ENCODE results near the gene F11R.
"Not testable (repeated sequence)": the region's sequence is repeated elsewhere in the genome, so short reads cannot be mapped to it uniquely, and the experiment has no call there.

The F11R gene

GRCh38 chr1:160956966-160957365 lies 64.0 kb downstream of the F11R start:
- no peaks in the 10 kb centered on the region for H3K9me3 ChIP-seq (ENCODE audit: control insufficient read depth in 1 of 2, low read length in 2 of 2)
- no peaks in the 10 kb centered on the region for H3K4me1 ChIP-seq (ENCODE audit: control insufficient read depth in 1 of 2, insufficient read depth in 2 of 2, low read length in 2 of 2)
- no peak overlapping the region for H3K27ac ChIP-seq (ENCODE audit: low read length)
- no peak overlapping the region for H3K4me3 ChIP-seq (ENCODE audit: low read depth in 1 of 2, low read length in 2 of 2)
- H3K36me3 ChIP-seq (ENCODE audit: control insufficient read depth in 1 of 2, insufficient read depth in 2 of 2, low read length in 2 of 2) = no peaks in the 10 kb centered on the region
- H3K27me3 ChIP-seq (ENCODE audit: low read depth, low read length) = no peaks in the 10 kb centered on the region

GRCh38 chr1:160954158-160955104 lies 66.5 kb downstream of the F11R start, which contains the start of gene ITLN2:
Gene ITLN2 (minus strand): TSS chr1:160954809. CDS start chr1:160954741, 68 bp downstream.
- no peaks in the 10 kb centered on the region for H3K36me3 ChIP-seq (ENCODE audit: control insufficient read depth in 1 of 2, insufficient read depth in 2 of 2, low read length in 2 of 2)
- no peaks in the 10 kb centered on the region for H3K27me3 ChIP-seq (ENCODE audit: low read depth, low read length)
- H3K4me1 ChIP-seq (ENCODE audit: control insufficient read depth in 1 of 2, insufficient read depth in 2 of 2, low read length in 2 of 2) = no peaks in the 10 kb centered on the region
- H3K4me3 ChIP-seq (ENCODE audit: low read depth in 1 of 2, low read length in 2 of 2) = no peak within 1 kb of the TSS
- no peak within 1 kb of the TSS for H3K27ac ChIP-seq (ENCODE audit: low read length)
- H3K9me3 ChIP-seq (ENCODE audit: control insufficient read depth in 1 of 2, low read length in 2 of 2) = no peaks in the 10 kb centered on the region

- no peaks in the 10 kb centered on the region for H3K4me1 ChIP-seq (ENCODE audit: control insufficient read depth in 1 of 2, insufficient read depth in 2 of 2, low read length in 2 of 2)
- no peak overlapping the region for H3K27ac ChIP-seq (ENCODE audit: low read length)
- no peaks in the 10 kb centered on the region for H3K27me3 ChIP-seq (ENCODE audit: low read depth, low read length)
These were observed 67.9 kb downstream of the F11R start for GRCh38 chr1:160953030-160953429.

GRCh38 chr1:160952129-160952510 lies 68.8 kb downstream of the F11R start:
- no peaks in the 10 kb centered on the region for H3K27me3 ChIP-seq (ENCODE audit: low read depth, low read length)
- no peaks in the 10 kb centered on the region for H3K9me3 ChIP-seq (ENCODE audit: control insufficient read depth in 1 of 2, low read length in 2 of 2)
- H3K4me3 ChIP-seq (ENCODE audit: low read depth in 1 of 2, low read length in 2 of 2) = no peak overlapping the region

More at GRCh38 chr1:160953030-160953429, 67.9 kb downstream of the F11R start:
- no peaks in the 10 kb centered on the region for H3K9me3 ChIP-seq (ENCODE audit: control insufficient read depth in 1 of 2, low read length in 2 of 2)
- H3K36me3 ChIP-seq (ENCODE audit: control insufficient read depth in 1 of 2, insufficient read depth in 2 of 2, low read length in 2 of 2) = no peaks in the 10 kb centered on the region
- no peak overlapping the region for H3K4me3 ChIP-seq (ENCODE audit: low read depth in 1 of 2, low read length in 2 of 2)

GRCh38 chr1:160951443-160952128 lies 69.4 kb downstream of the F11R start:
- H3K27ac ChIP-seq (ENCODE audit: low read length) = no peak overlapping the region
- H3K36me3 ChIP-seq (ENCODE audit: control insufficient read depth in 1 of 2, insufficient read depth in 2 of 2, low read length in 2 of 2) = no peaks in the 10 kb centered on the region
- H3K27me3 ChIP-seq (ENCODE audit: low read depth, low read length) = no peaks in the 10 kb centered on the region
- H3K4me3 ChIP-seq (ENCODE audit: low read depth in 1 of 2, low read length in 2 of 2) = no peak overlapping the region
- no peaks in the 10 kb centered on the region for H3K4me1 ChIP-seq (ENCODE audit: control insufficient read depth in 1 of 2, insufficient read depth in 2 of 2, low read length in 2 of 2)
- H3K9me3 ChIP-seq (ENCODE audit: control insufficient read depth in 1 of 2, low read length in 2 of 2) = no peaks in the 10 kb centered on the region

More at GRCh38 chr1:160952129-160952510, 68.8 kb downstream of the F11R start:
- H3K36me3 ChIP-seq (ENCODE audit: control insufficient read depth in 1 of 2, insufficient read depth in 2 of 2, low read length in 2 of 2) = no peaks in the 10 kb centered on the region
- no peak overlapping the region for H3K27ac ChIP-seq (ENCODE audit: low read length)
- no peaks in the 10 kb centered on the region for H3K4me1 ChIP-seq (ENCODE audit: control insufficient read depth in 1 of 2, insufficient read depth in 2 of 2, low read length in 2 of 2)

- no peak overlapping the region for H3K4me3 ChIP-seq (ENCODE audit: low read depth in 1 of 2, low read length in 2 of 2)
These were observed 70.3 kb downstream of the F11R start for GRCh38 chr1:160950657-160951056.

GRCh38 chr1:160949881-160950280 lies 71.1 kb downstream of the F11R start:
- Histone ChIP-seq H3K4me1 (ENCODE audit: control insufficient read depth in 1 of 2, insufficient read depth in 2 of 2, low read length in 2 of 2) (no peaks in the 10 kb centered on the region), H3K36me3 (ENCODE audit: control insufficient read depth in 1 of 2, insufficient read depth in 2 of 2, low read length in 2 of 2) (no peaks in the 10 kb centered on the region), H3K27ac (ENCODE audit: low read length) (no peak overlapping the region), H3K9me3 (ENCODE audit: control insufficient read depth in 1 of 2, low read length in 2 of 2) (no peaks in the 10 kb centered on the region), H3K4me3 (ENCODE audit: low read depth in 1 of 2, low read length in 2 of 2) (no peak overlapping the region), H3K27me3 (ENCODE audit: low read depth, low read length) (no peaks in the 10 kb centered on the region)

More at GRCh38 chr1:160950657-160951056, 70.3 kb downstream of the F11R start:
- Histone ChIP-seq H3K36me3 (ENCODE audit: control insufficient read depth in 1 of 2, insufficient read depth in 2 of 2, low read length in 2 of 2) (no peaks in the 10 kb centered on the region), H3K27ac (ENCODE audit: low read length) (no peak overlapping the region), H3K27me3 (ENCODE audit: low read depth, low read length) (no peaks in the 10 kb centered on the region), H3K9me3 (ENCODE audit: control insufficient read depth in 1 of 2, low read length in 2 of 2) (no peaks in the 10 kb centered on the region), H3K4me1 (ENCODE audit: control insufficient read depth in 1 of 2, insufficient read depth in 2 of 2, low read length in 2 of 2) (no peaks in the 10 kb centered on the region)

- not testable (repeated sequence) for H3K27ac ChIP-seq (ENCODE audit: low read length); H3K27me3 ChIP-seq (ENCODE audit: low read depth, low read length); H3K36me3 ChIP-seq (ENCODE audit: control insufficient read depth in 1 of 2, insufficient read depth in 2 of 2, low read length in 2 of 2); H3K4me1 ChIP-seq (ENCODE audit: control insufficient read depth in 1 of 2, insufficient read depth in 2 of 2, low read length in 2 of 2); H3K9me3 ChIP-seq (ENCODE audit: control insufficient read depth in 1 of 2, low read length in 2 of 2); H3K4me3 ChIP-seq (ENCODE audit: low read depth in 1 of 2, low read length in 2 of 2)
These were observed 71.6 kb downstream of the F11R start for GRCh38 chr1:160949216-160949880.

GRCh38 chr1:160947174-160947759 lies 73.7 kb downstream of the F11R start:
- H3K4me1 ChIP-seq (ENCODE audit: control insufficient read depth in 1 of 2, insufficient read depth in 2 of 2, low read length in 2 of 2); H3K27ac ChIP-seq (ENCODE audit: low read length); H3K9me3 ChIP-seq (ENCODE audit: control insufficient read depth in 1 of 2, low read length in 2 of 2); H3K36me3 ChIP-seq (ENCODE audit: control insufficient read depth in 1 of 2, insufficient read depth in 2 of 2, low read length in 2 of 2); H3K27me3 ChIP-seq (ENCODE audit: low read depth, low read length); H3K4me3 ChIP-seq (ENCODE audit: low read depth in 1 of 2, low read length in 2 of 2): not testable (repeated sequence)

- not testable (repeated sequence) for H3K9me3 ChIP-seq (ENCODE audit: control insufficient read depth in 1 of 2, low read length in 2 of 2); H3K27me3 ChIP-seq (ENCODE audit: low read depth, low read length); H3K4me1 ChIP-seq (ENCODE audit: control insufficient read depth in 1 of 2, insufficient read depth in 2 of 2, low read length in 2 of 2); H3K4me3 ChIP-seq (ENCODE audit: low read depth in 1 of 2, low read length in 2 of 2); H3K27ac ChIP-seq (ENCODE audit: low read length); H3K36me3 ChIP-seq (ENCODE audit: control insufficient read depth in 1 of 2, insufficient read depth in 2 of 2, low read length in 2 of 2)
These were observed 75.1 kb downstream of the F11R start for GRCh38 chr1:160945881-160946280.

Measured in muscle layer of duodenum (tissue), 2 donors.